AG08396 (cell line): ENCODE data around the gene NBPF15.
"Not testable (repeated sequence)": the region's sequence is repeated elsewhere in the genome, so short reads cannot be mapped to it uniquely, and the experiment has no call there.

Experiments
- DNase-seq: peaks from one replicate; pipeline ENCODE4 v3.0.0; 2012; ENCODE audit warnings: low spot score, mixed read lengths

NBPF15 gene, protein sequence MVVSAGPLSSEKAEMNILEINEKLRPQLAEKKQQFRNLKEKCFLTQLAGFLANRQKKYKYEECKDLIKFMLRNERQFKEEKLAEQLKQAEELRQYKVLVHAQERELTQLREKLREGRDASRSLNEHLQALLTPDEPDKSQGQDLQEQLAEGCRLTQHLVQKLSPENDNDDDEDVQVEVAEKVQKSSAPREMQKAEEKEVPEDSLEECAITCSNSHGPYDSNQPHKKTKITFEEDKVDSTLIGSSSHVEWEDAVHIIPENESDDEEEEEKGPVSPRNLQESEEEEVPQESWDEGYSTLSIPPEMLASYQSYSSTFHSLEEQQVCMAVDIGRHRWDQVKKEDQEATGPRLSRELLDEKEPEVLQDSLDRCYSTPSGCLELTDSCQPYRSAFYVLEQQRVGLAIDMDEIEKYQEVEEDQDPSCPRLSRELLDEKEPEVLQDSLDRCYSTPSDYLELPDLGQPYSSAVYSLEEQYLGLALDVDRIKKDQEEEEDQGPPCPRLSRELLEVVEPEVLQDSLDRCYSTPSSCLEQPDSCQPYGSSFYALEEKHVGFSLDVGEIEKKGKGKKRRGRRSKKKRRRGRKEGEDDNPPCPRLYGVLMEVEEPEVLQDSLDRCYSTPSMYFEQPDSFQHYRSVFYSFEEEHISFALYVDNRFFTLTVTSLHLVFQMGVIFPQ

DNA sequence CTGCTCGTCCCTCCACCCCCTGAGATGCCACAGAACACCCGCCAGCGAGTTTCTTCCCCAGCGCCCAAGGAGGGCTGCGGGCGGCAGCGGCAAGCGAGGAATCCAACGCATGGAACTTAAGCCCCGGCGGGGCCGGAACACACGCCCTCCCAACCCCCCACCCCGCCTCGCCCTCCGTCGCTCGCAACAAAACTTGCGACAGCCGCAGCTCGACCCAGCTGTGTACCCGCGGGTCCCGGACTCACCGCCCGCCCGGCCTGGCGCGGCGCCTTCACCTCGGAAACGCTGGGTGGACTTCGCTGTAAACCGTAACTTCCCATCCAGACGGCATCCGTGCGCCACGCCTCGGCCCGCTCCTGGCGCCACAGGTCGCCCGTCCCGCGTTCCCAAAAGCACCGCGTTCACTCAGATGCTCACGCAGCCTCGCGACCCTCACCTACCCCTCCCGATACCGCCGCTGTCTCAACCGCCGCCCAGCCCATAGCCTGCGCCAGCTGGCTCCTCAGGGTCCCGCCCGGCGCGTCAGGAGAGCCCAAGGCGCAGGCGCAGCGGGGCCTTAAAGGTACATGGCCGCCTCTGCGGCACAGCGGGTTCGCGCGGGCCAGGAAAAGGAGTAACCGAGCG is at the start of gene NBPF15:
Gene NBPF15, minus strand, starts transcription at position 534 of the 624 bp plus-strand sequence. CDS start 21,666 bp downstream, outside the sequence.
- not testable (repeated sequence) for DNase-seq

DNA sequence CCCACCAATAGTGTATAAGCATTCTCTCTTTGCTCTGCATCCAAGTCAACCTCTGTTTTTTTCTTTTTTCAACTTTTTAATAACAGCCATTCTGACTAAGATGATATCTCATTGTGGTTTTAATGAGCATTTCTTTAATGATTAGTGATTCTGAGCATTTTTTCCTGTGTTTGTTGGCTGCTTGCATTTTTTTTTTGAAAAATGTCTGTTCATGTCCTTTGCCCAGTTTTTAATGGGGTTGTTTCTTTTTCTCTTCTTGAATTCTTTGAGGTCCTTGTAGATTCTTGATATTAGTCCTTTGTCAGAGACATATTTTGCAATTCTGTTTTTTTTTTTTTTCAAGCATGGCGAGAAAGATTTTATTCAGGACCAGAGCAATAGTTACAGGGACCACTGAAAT is 35.0 kb upstream of the NBPF15 start:
- DNase-seq: not testable (repeated sequence)

DNA sequence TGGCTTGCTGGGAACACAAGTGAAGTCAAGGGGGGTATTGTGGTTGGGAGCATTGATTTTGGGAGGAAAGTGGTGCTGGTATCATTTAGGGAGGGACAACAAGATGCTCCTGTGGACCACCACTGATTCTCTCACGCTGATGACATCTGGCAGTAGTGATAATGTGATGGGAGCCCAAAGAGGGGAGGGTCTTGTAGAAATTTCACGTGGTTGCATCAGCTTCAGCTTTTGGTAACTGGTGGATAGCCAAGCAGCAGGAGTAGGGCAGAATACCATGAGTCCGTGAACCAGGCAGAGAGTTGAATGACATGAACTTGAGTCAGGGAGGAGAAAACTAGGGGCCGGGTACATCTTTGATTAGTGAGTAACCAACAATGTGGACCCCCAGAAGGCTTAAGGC is 32.7 kb upstream of the NBPF15 start:
- not testable (repeated sequence) for DNase-seq

DNA sequence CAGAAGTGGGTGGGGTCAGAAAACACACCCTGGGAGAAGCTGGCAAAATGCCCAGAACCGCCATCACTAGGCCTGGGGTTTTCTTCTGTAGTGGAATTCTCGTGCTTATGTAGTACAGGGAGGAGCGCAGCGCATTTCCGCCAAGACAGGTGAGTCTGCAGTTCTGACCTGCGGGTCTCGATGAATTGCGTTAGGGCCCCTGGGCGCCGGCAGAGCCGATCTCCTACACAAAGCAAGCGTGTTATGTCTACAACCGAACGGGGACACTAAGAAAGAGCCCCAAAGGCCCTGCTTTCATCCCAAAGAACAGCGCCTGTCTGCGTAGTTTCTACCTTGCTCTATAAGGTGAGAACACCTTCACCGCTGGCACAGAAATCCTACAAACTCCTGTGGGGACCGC is 28.9 kb upstream of the NBPF15 start:
- not testable (repeated sequence) for DNase-seq

DNA sequence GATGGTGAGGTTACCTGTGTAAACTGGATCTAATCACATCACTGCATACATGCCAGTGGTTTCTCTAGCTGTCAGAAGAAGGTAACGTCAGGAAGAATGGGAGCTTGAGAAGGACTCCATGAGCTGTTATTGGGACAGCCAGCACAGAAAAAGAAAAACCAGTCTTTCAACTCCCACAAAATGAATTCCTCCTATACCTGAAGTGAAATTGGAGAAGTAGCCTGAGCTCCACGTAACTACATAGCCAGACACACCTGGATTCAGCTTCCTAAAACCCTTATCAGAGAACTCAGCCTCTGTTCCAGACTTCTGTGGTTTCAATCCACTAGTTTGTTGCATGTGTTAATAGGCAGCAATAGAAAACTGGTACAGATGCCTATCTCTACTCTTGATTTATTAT is 25.5 kb upstream of the NBPF15 start:
- DNase-seq: not testable (repeated sequence)

DNA sequence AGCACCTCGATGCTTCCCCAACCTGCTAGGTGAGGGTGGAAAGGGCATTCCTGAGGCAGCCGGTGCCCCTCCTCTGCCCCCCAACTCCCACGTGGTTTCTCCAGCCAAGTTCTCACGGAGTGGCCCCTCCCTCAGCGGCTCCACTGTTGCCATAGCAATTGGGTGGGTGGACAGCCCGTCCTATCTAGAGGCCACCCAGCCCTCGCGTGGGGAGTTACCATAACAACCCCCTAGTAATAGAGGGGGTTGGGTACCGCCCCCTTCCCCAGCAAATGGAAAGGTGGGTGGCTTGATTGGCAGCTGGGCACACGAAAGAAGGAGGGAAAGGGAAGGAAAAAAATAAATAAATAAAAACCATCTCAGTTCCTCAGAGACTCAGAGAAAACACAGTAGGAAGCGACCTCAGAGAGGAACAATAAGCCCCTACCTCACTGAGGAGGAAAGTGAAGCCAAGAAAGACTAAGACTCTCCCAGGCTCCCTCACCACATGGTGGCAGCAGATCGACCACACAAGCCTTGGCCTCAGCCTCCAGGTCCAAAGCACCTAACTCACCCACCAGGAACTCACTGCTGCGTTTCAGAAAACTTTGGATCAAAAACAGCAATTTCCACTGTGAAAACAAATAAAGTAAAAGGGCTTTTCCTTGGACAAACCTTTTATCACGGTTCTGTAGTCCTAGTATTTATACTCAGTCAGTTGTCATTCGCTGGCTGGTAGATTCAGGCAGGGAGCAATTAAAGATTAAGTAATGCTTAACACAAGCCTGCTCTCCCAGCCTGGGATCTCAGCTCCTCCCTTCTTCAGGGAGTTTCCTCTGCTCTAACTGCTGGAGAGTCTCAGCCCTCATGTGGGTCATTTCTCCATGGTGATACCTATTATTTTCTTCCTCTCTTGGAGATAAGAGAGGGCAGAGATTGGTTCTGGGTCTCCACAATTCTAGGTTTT is 23.9 kb upstream of the NBPF15 start:
- DNase-seq: not testable (repeated sequence)

DNA sequence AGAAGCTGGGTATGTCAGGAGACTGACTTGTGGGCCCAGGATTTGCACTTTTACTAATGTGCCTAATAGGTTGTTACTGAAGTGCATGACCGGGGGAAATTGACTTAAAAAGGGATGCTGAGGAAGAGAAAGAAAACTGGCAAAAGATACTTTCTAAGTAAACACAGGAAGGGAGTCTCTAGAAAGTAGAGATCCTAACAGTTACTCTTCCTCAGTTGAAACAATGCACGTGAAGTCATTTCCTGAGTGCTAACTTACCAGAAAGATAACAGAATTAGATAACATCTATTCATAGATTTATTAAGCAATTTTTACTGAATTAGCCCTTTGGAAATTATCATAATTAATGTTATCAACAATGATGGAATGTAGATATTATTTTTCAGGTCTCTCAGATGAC is 12.4 kb upstream of the NBPF15 start:
- DNase-seq: not testable (repeated sequence)

DNA sequence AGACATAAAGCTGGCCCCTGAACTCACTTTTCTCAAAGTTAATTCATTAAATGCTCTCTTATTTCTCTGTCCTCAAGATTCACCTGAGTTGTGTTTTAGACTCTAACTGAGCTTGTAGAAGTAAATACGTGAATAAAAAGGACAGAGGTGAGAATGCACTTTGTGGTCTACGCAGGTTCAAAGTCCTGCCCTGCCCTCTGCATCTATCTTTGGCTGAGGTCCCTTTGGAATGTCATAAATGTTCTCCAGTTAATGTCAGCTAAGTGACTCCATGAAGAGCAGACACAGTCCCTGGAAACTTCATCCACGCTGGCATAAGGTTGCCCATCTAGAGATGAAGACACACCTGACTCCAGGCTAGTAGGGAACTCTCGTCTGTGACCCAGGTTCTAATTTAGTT is 10.0 kb upstream of the NBPF15 start:
- not testable (repeated sequence) for DNase-seq

DNA sequence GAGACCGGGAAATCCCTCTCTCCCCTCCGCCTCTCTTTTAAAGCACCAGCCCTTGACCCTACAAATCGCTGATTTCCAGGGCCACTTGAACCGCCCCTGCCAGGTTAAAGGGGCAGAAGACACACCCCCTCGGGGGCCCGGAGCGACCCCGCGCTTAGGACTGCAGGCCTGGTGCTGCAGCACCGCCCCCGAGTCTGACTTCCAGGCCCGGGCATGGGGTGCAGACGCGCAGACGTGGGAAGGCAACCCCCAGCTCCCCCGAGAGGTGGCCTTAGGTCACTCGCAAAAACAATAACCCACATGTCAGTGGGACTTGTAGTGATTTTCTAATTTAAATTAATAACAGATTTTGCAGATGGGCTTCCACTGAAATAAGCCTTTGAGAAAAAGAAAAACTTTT is 309 bp upstream of the NBPF15 start:
- not testable (repeated sequence) for DNase-seq

DNA sequence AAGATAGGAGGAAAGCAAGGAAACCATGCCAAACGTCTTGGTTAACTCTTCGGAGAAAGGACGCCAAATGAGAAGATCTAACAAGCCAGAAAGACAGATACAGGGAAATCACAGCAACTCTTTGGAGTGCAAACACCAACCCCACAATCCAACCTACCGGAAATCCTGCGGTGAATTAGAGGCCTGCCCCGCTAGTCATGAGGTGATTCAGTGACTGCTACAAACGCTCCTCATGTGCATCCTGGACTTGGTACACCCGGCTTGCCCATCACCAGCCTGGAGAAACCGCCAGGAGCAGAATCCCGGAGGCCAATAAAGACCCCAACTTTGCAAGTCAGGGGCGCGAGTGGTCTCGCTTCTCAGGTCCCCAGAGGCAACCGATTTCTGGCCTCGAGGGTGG is 783 bp downstream of the NBPF15 start:
- DNase-seq: not testable (repeated sequence)

DNA sequence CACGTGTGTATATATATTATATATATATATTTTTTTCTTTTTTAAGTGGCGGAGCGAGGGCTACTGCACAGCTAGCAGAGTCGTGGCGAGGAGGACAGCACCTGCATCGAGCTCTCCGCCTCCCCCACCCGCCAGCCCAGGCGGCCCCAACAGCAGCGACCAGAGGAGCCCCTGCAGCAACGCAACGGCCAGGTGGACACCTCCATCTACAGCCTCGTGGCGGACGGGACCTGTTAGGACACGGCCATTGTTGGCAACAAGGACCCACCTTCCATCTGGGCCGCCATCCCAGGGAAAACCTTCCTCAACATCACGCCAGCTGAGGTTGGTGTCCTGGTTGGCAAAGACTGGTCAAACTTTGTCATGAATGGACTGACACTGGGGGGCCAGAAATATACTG is 19.1 kb downstream of the NBPF15 start:
- DNase-seq: not testable (repeated sequence)

DNA sequence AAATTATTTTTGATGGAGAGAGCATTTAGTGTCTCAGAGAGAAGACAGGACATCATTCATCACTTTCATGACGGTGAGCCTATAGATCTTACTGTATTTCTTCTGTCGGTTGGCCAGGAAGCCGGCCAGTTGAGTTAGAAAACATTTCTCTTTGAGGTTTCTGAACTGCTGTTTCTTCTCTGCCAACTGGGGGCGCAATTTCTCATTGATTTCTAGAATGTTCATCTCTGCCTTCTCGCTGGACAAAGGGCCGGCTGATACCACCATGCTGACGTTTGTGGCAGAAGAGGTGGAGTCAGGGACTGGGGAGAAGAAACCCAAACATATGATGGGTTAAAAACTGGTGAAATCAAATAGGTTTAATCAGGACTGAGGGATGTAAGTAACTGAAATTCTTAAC is 21.7 kb downstream of the NBPF15 start:
- not testable (repeated sequence) for DNase-seq

DNA sequence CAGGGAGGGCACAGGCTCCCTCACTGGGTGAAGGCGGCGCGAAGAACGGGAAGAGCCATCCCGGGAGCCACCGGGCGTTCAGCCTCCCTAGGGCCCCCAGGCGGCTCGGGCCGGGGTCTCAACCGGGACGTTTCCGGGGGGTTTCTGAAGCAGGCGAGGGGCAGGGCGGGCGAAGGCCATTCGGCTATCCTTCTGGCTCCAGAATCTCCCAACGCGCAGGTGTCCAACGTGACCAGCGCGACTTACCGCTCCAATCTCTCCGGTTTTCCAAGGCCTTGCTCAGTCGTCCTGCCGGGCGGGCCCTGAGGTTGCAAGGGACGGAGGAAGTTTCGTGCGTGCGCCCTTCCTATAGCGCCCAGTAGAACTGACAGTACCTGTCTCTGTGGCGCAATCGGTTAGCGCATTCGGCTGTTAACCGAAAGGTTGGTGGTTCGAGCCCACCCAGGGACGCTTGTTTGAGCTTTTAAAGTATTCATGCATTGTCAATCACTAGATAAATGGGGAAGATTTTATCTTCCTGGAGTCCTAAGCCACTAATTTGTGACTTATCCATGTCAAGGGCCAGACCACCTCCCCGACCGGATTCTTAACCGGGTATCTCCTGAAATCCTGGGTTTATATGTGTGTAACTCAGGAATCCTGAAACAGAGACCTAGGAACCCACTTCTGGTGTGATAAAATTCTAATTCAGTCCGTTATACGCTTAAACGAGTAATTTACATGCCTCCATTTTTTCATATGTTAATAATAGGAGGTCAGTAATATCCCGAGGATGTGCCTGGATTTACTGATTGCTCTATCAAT is 42.4 kb downstream of the NBPF15 start:
- DNase-seq: not testable (repeated sequence)

DNA sequence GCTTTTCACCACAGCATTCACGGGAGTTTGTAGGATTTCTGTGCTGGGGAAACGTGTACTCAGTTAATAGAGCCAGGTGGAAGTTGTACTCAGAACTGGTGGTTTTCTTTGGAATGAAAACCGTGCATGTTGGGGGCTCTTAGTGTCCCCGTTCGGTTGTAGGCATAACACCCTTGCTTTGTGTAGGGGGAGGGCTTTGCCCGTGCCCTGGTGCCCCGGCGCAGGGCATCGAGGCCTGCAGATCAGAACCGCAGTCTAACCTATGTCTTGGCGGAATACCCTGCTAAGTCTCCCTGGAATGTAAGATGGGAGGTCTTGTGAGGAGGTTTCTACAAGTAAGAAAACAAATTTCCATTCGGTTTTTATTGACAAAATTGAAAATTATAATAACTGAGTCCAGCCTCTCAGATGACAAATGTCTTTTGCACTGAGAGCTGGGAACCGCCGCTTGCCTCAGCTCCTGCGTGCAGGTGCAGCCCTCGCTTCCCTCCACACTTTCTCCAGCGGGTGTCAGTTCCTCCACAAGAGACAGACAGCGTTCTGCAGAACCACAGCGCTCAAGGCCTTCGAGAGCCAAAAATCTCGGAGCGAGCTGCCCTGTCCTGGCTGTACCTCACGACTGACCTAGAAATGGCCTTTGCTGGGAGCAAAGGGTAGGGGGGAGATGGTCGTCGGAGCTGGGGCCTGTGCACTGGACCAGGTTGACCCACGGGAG is 47.9 kb downstream of the NBPF15 start:
- not testable (repeated sequence) for DNase-seq

DNA sequence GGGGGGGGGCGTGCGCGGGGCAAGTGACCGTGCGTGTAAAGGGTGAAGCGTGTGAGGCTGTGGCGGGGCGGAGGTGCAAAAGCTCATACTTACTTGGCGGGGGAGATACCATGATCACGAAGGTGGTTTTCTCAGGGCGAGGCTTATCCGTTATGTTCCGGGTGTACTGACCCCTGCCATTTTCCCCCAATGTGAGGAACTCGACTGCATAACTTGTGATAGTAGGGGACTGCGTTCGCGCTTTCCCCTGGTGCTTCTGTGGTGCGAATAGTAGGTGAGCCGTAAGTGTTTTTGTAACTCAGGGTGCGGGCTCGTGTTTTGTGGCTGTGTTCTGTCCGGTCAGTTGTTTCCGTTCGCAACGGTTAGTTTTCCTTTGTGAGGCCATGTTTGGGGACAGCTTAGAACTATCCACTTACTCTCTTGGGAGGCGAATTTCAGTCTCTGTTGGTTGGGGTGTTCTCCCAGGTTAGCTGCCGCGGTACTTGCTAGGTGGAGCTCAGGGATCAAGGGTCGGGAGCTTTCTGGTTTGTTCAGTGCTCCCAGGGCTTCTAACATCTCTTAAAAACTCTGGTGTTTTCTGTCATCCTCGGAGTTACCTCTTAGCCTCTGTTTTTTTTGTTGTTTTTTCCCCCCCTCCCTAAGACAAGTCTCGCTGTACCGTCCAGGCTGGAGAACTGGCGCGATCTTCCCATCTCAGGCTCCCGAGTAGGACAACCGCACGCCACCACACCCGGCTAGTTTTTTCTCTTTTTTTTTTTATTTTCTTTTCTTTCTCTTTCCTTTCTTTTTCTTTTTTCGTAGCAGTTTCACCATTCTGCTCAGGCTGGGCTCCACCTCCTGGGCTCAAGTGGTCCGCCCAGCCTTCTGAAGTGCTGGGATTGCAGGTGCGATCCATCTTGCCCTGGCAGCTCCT is 48.7 kb downstream of the NBPF15 start:
- DNase-seq: peak; percentile 74

DNA sequence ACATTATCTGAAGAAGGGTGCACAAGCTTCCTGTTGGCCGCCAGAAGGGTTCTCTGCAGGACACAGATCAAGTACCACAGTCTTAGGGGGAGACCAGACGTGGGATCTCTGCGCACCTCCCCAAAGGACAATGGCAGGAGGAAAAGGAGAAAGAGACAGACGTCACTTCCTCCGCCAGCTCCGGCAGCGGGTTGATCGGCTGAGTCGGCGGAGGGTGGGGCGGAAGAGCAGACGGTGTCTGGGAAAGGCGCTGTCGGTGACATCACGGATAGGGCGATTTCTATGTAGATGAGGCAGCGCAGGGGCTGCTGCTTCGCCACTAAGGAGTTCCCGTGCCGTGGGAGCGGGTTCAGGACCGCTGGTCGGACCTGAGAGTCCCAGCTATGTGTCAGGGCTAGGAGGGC is 49.4 kb downstream of the NBPF15 start:
- DNase-seq: not testable (repeated sequence)

DNA sequence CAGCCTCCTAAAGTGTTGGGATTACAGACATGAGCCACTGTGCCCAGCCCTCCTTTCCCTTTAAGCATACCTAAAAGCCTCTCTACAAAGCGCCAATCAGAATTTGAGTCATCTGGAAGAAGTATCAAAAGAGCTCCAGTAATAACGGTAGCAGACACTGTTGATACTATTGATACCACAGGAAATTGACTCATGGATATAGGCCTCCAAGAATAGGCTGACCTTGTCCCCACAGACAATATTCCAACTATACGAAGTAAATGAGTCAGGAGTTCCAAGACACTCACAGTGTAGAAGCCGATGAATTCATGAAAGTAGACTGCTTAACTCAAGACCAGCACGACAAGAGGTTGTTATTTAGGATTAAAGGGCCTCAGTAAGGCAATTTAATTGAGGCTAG is 58.7 kb downstream of the NBPF15 start:
- not testable (repeated sequence) for DNase-seq

DNA sequence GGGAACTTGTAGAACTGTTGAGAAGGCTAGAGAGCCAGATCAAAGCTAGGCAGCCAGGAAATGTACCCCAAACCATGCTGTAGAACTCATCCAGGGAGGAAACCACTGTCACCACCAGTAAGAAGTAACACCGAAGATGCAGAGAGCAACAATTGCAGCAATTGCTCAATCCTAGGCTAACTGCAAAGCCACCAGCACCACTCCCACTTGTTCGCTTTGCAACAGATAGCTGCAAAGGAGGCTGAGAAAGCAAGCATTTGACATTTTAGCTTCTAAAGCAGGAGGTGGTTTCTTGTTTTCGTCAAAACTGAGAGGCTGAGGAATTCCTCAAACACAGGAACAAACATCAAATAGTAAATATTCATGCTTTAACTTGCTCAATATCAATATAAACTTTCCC is 89.8 kb downstream of the NBPF15 start:
- DNase-seq: not testable (repeated sequence)
